Left lobe of liver (tissue), 2 donors: ENCODE results near the gene TTYH1. TPM values are rescaled to one million over a fixed set of nuclear protein-coding genes. Genes with fewer than 3 reads are reported as not detected.
"Not testable (repeated sequence)": the region's sequence is repeated elsewhere in the genome, so short reads cannot be mapped to it uniquely, and the experiment has no call there.

Experiments used
- ATAC-seq: fragments of 200-7000 bp; cut with Tn5 transposase; one replicate; pipeline ENCODE4 v1.9.1; 2020; ENCODE audit warnings: mild to moderate bottlenecking, moderate library complexity
- DNase-seq: peaks from one replicate; pipeline ENCODE4 v3.0.0-alpha.2; 2020; ENCODE audit warnings: low spot score
- total RNA-seq: library from RNA; stranded (reverse); gene quantifications from one replicate; pipeline ENCODE4 v1.2.1, GENCODE V29; 2021
- donor health status: DM: no; HTN: no; CAD: no; lungs with moderate emphysema.
- donor health status: DM: no; HTN: yes; CAD: no.

The TTYH1 gene
- total RNA-seq, 1 donor from 2014 or later = 0.33 TPM

DNA sequence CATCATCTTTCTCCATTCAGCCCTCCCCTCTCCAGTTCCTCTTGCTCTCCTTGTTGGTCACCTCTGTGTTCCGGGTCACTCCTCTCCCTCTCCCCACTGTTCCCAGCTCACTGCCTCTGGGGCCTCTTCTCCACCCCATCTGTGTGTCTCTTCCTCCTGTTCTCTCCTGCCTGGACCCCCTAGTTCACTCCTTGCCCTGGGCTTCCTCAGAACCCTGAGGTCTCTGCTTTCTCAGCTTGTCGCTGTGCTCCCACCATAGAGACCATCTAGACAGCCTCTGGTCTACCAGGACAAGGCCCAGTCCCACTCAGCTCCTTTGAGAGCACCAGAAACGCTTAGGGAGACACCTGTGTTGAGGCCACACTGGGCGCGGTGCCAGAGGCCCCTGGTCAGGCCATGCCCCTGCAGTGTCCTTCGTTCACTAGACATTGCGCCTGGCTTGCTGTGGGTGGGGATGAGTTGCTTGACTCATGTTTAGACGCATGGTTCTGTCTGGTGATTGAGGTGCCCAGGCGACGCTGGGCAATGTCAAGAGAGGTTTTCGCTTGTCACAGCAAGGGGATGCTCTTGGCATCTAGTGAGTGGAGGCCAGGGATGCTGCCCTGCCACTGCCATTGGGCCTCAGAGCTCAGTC, 43.5 kb downstream of the TTYH1 start:
- no peak for DNase-seq

DNA sequence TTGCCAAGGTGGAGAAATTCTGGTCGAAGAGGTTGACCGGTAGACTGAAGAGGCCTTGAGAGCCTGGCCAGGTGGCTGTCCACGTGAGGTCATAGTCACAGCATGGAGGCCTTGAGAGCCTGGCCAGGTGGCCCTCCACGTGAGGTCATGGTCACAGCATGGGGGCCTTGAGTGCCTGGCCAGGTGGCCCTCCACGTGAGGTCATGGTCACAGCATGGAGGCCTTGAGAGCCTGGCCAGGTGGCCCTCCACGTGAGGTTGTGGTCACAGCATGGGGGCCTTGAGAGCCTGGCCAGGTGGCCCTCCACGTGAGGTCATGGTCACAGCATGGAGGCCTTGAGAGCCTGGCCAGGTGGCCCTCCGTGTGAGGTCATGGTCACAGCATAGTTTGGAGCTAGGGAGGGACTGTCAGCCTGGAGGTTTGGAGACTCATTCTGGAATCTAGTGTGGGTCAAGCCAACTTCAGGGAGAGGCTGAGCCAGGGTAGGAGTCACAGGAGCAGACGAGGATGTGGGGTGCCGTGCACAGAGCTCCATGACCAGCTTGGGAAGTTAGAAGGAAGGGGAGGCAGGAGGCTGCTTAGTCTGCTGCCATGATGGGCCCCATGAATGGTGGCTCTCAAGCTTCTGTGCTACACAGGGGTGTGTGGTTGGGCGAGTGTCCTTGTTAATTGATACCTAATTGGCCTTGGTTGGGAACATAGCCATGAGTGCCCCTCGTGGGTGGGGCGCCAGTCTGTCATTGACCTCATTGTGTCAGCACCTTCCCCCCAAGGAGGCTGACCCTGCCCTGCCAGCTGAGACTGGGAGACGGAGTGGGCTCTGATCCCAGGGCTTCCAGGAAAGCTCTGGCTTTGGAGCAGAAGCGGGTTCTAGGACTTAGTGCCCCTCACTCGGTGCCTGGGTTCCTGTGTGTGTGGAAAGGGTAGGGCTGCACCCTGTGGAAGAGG, 44.3 kb downstream of the TTYH1 start:
- no peak for DNase-seq
- no peak for ATAC-seq

More for the DNA sequence above, 43.5 kb downstream of the TTYH1 start:
- no peak for ATAC-seq

- ATAC-seq (no peak), DNase-seq (no peak)
Observed at GRCh38 chr19:54460230-54461005, 45.2 kb downstream of the TTYH1 start.

GRCh38 chr19:54461210-54461609, 45.9 kb downstream of the TTYH1 start:
- no peak for ATAC-seq
- DNase-seq = no peak

- DNase-seq = no peak
- ATAC-seq = no peak
Observed at GRCh38 chr19:54461613-54462012, 46.3 kb downstream of the TTYH1 start.

DNA sequence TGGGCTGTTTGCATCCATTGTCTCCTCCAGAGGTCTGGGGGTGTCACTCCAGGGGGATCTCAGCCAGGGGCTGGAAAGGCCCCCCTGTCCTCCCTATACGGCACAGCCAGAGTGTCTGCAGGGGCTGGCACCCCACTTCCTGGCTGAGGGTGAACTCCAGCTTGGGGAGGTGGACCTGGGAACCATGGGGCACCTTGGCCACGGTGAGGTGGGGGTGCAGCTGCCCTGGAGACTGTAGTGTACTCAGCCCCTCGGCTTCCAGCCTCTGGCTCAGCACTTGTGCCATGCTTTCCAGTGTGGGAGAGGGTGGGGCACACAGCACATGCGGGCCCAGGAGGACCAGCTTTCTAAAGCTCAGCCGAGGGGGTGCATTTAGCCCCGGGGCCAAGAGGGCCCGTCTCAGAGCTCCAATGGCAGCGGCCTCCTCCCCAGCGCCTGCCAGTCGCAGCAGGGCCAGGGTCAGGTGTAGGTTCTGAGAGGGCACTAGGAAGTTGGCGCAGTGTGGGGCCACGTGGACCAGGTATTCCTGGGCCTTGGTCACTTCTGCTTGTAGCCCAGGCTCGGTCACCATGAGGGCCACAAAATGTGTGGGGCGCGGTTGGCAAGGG, 46.9 kb downstream of the TTYH1 start:
- no peak for DNase-seq
- ATAC-seq = no peak

DNA sequence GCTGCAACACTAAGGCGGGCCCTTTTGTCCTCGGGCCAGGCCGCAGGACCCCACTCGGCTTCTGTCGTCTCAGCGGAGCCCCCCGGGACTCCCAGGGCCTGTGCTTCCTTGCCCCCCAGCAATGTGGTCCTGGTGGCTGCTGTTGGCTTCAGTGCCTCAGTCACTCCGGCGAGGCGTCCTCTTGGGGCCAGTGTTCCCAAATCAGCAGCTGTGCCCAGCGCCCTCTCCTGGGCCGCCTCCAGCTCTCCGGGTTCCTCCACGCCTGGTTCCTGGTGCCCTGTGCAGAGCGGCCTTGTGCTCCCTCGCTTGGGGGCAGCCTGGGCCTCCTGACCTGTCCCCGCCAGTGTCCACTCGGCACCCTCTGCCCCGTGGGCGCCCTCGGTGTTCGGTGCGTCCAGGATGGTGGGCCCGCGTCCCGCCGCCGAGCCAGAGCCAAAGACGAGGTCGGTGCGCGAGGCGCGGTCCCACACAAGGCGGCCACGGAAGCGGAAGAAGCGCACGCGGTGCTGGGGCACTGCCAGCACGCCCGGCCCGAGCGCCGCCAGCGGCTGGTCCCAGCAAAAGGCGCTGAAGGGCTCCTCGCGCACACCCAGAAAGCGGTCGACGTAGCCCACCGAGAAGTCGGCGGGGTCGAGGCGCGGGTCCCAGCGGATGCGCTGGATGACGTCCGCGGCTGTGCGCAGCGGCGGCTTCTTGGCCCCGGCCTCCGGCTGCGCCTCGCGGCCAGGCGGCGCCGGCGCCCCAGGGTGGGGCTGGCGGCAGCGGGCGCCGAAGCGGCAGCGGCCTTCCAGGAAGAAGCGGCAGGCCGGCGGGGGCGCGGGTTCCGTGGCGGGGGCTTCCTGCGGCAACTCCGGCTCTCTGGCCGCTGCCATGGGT, 47.6 kb downstream of the TTYH1 start:
- peak; percentile 82 for DNase-seq
- peak; percentile 38 for ATAC-seq

GRCh38 chr19:54463531-54464043, 48.3 kb downstream of the TTYH1 start, which contains the start of gene LENG9:
TSS of gene LENG9 (minus strand) at chr19:54463778. CDS start at chr19:54463526, 252 bp downstream.
- DNase-seq (peak; percentile 98), ATAC-seq (peak; percentile 74)

- DNase-seq = peak; percentile 95
- ATAC-seq = peak; percentile 69
Observed at GRCh38 chr19:54464044-54464629, 48.9 kb downstream of the TTYH1 start.

DNA sequence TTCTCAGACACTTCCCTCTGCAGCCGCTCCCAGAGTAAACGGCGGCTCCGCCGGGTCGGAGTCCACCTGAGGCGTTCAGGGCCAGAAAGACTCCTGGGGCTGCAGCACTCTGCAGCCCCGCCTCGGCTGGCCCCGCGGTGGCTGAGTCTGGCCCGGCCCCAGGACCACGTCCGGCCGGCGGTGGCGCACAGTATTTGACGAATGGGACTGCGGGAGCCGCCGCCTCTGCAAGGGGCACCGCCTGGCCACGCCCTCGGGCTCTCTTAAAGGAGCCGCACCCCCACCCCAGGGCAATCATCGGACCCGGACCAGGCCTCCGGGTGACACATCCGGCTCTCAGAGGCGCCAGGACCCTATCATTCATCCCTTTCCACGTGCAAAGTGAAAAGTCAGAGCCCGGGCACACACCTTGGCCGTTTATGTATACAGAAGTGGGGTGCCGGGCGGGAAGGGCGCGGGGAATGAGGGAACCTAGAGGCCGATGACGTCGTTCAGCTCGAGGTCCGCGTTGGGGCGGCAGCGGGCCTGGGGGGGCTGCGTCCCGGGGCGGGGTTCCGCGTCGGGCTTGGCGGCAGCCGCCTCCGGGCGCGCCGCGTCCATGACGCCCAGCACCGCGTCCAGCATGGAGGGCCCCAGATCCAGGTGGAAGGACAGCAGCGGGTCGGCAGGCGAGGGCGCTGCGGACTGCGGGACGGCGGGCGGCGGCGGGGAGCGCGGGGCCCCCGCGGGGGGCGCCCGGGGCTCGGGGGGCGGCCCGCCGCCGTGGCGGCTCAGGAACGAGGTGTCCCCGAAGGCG, 49.6 kb downstream of the TTYH1 start:
- peak; percentile 66 for ATAC-seq
- peak; percentile 93 for DNase-seq

DNA sequence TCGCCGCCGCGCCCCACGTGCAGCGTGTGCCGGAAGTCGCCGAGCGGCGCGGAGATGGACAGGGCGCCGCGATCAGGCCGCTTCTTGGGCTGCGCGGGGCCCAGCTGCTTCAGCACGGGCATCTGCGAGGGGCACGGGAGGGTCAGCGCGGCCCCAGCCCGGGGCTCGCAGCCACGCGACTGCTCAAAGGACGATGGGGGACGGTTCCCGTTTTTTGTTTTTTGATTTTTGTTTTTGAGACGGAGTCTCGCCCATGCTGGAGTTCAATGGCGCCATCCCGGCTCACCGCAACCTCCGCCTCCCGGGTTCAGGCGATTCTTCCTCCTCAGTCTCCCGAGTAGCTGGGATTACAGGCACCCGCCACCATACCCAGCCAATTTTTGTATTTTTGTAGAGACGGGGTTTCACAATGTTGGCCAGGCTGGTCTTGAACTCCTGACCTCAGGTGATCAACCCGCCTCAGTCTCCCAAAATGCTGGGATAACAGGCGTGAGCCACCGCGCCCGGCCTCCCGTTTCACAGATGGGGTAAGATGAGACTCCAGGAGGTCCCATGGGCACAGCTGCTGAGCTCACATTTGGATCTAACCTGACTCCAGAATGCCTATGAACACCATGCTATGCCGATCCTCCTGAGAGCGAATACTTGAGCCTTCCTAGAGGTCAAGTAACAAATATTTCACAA, 50.3 kb downstream of the TTYH1 start:
- DNase-seq (no peak), ATAC-seq (no peak)

GRCh38 chr19:54466110-54466480, 50.8 kb downstream of the TTYH1 start:
- ATAC-seq, DNase-seq: not testable (repeated sequence)

GRCh38 chr19:54469496-54469934, 54.3 kb downstream of the TTYH1 start:
- DNase-seq (no peak), ATAC-seq (no peak)

DNA sequence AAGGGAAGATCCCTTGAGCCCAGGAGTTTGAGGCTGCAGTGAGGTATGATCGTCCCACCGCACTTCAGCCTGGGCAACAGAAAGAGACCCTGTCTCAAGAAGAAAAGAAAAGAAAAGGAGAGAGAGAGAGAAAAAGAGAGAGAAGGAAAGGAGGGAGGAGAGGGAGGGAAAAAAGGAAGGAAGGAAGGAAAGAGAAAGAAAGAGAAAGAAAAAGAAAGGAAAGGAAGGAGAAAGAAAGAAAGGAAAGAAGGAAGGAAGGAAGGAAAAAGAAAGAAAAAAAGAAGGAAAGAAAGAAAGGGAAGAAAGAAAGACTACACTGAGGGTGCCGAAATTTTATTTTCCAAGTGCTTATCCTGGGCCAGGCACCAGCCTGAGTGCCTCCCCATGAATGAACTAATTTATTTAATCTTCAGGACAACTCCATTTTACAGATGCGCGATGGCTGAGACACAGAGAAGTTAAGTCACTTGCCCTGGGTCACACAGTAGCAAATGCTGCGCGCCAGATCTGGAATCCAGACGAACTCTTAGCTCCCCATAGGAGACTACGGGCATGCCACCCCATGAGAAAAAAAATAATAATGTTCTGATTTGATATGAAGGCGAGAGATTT, 55.1 kb downstream of the TTYH1 start:
- DNase-seq = no peak
- no peak for ATAC-seq

DNA sequence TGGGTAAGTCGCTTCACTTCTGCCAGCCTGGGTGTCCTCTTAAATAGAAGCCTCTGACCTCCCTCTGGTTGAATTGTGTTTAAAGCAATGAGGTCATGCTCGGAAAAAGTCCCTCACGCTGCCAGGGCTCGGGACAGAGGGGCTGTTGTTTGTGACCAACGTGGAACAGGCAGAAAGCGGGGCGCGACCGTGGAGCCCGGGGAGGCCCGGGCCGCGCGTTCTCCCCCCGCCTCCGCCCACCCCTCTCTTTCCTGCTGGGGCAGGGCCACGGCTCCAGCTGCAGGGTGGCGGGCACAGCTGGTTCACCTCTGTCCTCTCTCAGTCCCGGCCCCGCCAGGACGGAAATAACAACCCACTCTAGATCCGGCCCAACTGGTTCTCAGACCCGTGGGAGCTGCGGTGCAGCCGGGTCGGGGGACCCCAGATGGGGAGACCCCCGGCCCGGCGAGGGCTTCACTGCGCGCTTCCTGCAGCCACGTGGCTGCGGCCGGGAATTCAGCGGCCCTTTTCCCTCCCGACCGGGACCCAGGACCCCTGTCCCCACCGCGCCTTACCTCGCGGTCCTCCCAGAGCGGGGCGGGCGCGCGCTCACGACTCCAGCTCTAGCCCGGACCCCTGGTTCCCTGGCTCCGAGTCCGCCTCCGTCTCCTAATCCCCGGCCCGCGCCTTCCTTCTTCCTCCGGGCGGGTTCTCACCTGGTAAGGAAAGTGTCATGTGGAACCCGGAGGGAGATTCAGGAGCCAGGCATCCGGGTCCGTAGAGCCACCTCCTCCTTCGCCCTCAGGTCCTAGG, 55.9 kb downstream of the TTYH1 start:
- ATAC-seq = peak; percentile 10
- no peak for DNase-seq

DNA sequence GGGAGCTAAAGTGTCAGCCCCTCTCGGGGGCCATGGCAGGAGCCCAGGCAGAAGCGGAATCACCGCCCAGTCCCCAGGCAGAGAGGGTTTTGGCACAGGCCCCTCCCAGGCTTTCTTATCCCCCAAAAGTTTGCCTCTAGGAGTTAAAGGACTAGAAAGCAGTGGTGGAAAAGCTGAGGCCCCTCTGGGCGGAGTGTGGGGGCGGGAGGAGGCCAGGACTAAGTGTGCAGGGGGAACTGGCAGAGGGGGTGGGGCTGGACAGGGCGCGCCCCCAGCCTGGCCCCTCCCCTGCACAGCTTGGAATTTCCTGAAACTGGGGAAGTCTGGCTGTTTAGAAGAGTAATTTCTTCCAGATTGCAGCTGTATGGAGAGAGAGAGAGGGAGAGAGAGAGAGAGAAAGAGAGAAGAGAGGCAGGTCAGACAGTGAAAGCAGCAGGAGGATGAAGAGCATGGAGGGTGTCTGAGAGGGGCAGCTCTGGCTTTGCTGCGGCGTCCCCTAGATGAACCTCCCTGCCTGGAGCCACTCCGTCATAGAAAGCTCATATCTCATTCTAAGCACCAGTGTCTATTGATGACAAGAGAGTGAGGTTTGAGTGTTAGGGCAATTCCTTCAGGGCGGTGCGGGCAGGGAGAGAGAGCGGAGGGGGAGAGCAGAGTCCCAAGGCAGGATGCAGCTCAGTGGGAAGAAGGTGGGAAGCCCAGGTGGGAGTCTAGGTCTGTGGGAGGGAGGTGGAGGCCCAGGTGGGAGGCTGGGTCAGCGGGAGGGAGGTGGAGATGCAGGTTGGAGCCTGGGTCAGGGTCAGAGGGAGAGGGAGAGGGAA, 58.0 kb downstream of the TTYH1 start, which contains the start of gene CDC42EP5:
TSS of gene CDC42EP5 (minus strand) at position 226 of the 821 bp plus-strand sequence. CDS start 7,749 bp downstream, outside the sequence.
- DNase-seq (no peak), ATAC-seq (peak; percentile 76)
